PFSK-1 (cell line): Measurements from ENCODE around the gene ZCCHC8.
A peak's percentile ranks its signal among the peaks of the same experiment; 100 is the strongest.

ENCODE experiments used
- FOXP2 ChIP-seq: optimal IDR thresholded peaks from 2 replicates; pipeline ENCODE3; 2011; ENCODE audit warnings: borderline replicate concordance, control low read depth, inconsistent platforms; ENCODE audit not compliant: insufficient read depth; ENCODE audit errors: extremely low read length, extremely low read depth
- POLR2AphosphoS5 ChIP-seq: IDR thresholded peaks from 2 replicates; pipeline ENCODE4 v1.6.1; 2012; ENCODE audit warnings: low read depth, mild to moderate bottlenecking, control low read depth, low read length, moderate library complexity
- SIN3A ChIP-seq: IDR thresholded peaks from 2 replicates; pipeline ENCODE4 v1.6.1; 2012; ENCODE audit warnings: mild to moderate bottlenecking, low read length, moderate library complexity, borderline replicate concordance; ENCODE audit not compliant: insufficient read depth
- TAF1 ChIP-seq: IDR thresholded peaks from 2 replicates; pipeline ENCODE4 v1.6.1; 2012; ENCODE audit warnings: low read length, control low read depth, borderline replicate concordance; ENCODE audit not compliant: insufficient read depth
- TF ChIP-seq, protein P1 (sequence below), 2 experiments: IDR thresholded peaks; 2 replicates each; pipeline versions ENCODE4 v1.6.1 to v1.8.0; 2011 to 2012; ENCODE audit warnings: low read depth in 2 of 2, low read length in 2 of 2, control low read depth in 1 of 2, inconsistent platforms in 1 of 2, mild to moderate bottlenecking in 1 of 2, moderate library complexity in 1 of 2; ENCODE audit not compliant: insufficient read depth in 1 of 2

ZCCHC8 gene

DNA sequence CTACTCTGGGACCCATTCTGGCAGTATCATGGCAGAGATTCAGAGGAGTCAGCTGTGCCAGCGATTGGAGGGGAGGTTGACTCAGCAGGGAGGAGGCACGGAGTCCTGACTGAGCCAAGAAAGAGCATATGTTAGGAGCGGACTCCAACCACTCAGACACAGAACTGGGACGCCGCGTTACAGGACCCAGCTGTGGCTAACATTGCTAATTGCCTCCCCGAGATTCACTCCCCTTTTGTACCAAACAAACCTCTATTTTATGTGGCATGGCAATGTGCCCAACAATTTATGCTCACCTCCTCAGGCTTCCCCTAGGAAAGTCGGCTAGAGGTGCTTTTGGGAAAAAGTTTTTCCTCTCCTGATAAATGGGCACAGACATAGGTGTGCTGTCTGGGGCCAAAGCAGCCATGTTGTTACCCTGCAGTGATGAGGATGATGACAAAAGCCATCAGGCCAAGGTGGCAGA lies 63.0 kb downstream of the ZCCHC8 start:
- TF ChIP-seq, protein P1, sequence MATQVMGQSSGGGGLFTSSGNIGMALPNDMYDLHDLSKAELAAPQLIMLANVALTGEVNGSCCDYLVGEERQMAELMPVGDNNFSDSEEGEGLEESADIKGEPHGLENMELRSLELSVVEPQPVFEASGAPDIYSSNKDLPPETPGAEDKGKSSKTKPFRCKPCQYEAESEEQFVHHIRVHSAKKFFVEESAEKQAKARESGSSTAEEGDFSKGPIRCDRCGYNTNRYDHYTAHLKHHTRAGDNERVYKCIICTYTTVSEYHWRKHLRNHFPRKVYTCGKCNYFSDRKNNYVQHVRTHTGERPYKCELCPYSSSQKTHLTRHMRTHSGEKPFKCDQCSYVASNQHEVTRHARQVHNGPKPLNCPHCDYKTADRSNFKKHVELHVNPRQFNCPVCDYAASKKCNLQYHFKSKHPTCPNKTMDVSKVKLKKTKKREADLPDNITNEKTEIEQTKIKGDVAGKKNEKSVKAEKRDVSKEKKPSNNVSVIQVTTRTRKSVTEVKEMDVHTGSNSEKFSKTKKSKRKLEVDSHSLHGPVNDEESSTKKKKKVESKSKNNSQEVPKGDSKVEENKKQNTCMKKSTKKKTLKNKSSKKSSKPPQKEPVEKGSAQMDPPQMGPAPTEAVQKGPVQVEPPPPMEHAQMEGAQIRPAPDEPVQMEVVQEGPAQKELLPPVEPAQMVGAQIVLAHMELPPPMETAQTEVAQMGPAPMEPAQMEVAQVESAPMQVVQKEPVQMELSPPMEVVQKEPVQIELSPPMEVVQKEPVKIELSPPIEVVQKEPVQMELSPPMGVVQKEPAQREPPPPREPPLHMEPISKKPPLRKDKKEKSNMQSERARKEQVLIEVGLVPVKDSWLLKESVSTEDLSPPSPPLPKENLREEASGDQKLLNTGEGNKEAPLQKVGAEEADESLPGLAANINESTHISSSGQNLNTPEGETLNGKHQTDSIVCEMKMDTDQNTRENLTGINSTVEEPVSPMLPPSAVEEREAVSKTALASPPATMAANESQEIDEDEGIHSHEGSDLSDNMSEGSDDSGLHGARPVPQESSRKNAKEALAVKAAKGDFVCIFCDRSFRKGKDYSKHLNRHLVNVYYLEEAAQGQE (IDR thresholded peaks at IDR 0.05; ENCODE audit: insufficient read depth in 1 of 2, low read depth in 2 of 2, low read length in 2 of 2) = no peak
- TF ChIP-seq POLR2AphosphoS5 (no peak), FOXP2 (no peak), SIN3A (no peak), TAF1 (no peak)

DNA sequence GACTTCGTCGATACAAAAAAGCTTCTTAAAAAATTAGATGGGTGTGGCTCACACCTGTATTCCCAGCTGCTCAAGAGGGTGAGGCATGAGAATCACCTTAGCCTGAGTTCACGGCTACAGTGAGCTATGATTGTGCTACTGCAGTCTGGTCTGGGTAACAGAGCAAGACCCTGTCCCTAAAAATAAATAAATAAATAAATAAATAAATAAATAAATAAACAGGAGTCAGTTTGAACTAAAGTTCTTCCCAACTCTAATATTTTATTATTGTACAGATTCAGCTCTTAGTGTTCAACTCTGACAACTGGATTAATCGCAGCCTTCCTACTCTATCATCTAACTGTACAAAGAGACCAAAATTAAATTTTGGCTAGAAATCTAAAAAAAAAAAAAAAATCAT lies 65.5 kb downstream of the ZCCHC8 start:
- TF ChIP-seq, protein P1 (IDR thresholded peaks at IDR 0.05; ENCODE audit: insufficient read depth in 1 of 2, low read depth in 2 of 2, low read length in 2 of 2) = no peak
- TF ChIP-seq TAF1 (no peak), POLR2AphosphoS5 (no peak), SIN3A (no peak), FOXP2 (no peak)

DNA sequence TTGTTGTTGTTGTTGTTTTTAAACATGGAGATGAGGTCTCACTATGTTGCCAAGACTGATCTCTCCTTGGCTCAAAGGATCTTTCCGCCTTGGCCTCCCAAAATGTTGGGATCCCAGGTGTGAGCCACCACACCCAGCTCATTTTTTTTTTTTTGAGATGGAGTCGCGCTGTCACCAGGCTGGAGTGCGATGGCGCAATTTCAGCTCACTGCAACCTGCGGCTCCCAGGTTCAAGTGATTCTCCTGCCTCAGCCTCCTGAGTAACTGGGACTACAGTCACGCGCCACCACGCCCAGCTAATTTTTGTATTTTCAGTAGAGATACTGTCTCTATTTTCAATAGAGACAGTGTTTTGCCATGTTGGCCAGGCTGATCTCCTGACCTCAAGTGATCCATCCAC lies 73.3 kb downstream of the ZCCHC8 start:
- TF ChIP-seq, protein P1 (IDR thresholded peaks at IDR 0.05; ENCODE audit: insufficient read depth in 1 of 2, low read depth in 2 of 2, low read length in 2 of 2) = no peak
- TF ChIP-seq TAF1 (no peak), SIN3A (no peak), POLR2AphosphoS5 (no peak), FOXP2 (no peak)

DNA sequence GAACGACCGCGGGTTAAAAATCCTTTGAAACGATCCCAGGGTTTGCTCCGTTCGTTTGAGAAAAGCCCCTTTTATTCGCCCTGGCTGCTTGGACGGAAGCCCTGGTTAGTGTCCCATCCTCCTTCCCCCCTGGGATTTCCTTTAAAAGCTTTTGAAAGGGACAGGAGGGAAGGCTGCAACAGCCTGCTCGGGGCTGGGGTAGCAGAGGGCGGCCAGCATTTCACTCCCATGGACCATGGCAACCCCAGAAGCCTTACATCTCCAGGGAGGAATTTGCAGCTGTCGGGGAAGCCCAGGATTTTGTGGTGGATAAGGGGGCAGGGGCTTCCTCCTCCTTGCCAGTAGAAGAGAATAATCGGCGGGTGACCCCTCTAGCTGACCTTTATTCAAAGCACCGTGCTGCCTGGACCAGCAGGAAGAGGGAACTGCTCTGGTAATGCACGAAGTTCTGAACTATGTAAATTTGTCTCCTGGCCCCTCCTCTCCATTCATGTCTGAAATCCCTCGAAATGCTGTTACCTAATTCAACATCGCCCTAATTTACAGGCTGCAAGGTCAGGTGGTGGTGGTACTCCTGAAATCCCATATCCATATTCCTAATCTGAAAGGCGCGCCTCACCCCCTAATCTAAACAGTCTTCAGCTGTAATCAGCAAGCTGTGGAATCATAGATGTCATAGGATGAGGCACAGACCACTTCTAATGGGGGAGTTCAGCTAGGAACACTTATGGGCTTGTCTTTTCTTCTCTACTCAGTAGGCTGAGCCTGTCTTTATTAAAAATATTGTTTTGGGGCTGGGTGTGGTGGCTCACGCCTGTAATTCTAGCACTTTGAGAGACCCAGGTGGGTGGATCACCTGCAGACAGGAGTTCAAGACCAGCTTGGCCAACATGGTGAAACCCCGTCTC lies 77.2 kb downstream of the ZCCHC8 start:
- TF ChIP-seq TAF1 (peak; percentile 29; the same call in 1 of the 2 replicates), SIN3A (no peak)
- TF ChIP-seq, protein P1 (IDR thresholded peaks at IDR 0.05; ENCODE audit: insufficient read depth in 1 of 2, low read depth in 2 of 2, low read length in 2 of 2) = 0 out of 4 replicates have a peak, but pooled peaks of 1 of the 2 experiments have one; percentile 8
